ENCODE data around the gene RECQL5. TPM values are rescaled to one million over a fixed set of nuclear protein-coding genes. Genes with fewer than 3 reads are reported as not detected.

Gene RECQL5
- total RNA-seq, 1 experiment from 2014 or later: 40.0 TPM

DNA sequence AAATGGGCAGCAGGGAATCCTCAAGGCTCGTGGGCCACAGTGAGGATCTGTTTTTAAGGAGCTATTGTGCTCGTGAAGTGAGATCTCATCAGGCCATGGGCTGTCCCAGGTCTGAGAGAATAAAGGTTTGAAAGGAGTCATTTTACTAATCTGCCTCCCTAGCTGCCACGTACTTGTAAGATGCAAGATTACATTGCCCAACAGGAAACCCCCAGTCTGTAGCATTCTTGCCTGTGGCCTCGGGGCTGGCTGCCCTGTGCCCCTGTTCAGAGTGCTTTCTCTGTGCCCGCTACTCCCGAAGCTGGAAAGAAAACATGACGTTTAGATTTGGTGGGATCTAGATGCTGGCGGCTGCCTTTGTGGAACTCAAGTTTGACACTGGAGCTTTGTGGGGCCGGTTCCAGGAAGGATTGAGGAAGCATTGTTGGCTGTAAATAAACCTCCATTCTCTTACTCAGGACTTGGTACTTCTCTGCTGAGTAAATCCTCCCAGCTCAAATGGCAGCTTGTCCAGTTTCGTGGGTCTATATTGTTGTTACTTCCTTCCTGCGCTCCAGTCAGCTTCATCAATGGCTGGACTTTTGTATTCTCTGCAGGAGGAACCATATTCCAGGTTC lies 21.4 kb upstream of the RECQL5 start:
- H3K56ac ChIP-seq (ENCODE audit: insufficient read length, low read depth, low read length): no peak overlapping the region
- no peak overlapping the region for H2BK20ac ChIP-seq (ENCODE audit: low read depth, low read length, poor library complexity, severe bottlenecking)
- no peak overlapping the region for H4K91ac ChIP-seq (ENCODE audit: insufficient read length, low read depth, low read length)
- H3K27ac Mint-ChIP-seq: peak overlapping the region; percentile 64 to 79 (median 77)
- no peak overlapping the region for H2AFZ ChIP-seq (ENCODE audit: low read length)
- H3K79me2 ChIP-seq (ENCODE audit: insufficient read depth, low read length): peaks cover 1% of the 10 kb centered on the region; the same call in 1 of the 2 replicates
- H3K27ac ChIP-seq (ENCODE audit: insufficient read length, low read depth, low read length): no peak overlapping the region
- no peak overlapping the region for H2AK5ac ChIP-seq (ENCODE audit: insufficient read length, low read length)
- no peaks in the 10 kb centered on the region for H3K23me2 ChIP-seq (ENCODE audit: insufficient read length, low read depth, low read length, poor library complexity, severe bottlenecking)
- H3K23ac ChIP-seq (ENCODE audit: insufficient read length, low read depth, low read length): no peak overlapping the region
- H3K14ac ChIP-seq (ENCODE audit: insufficient read depth, low read length): no peak overlapping the region
- H3K4ac ChIP-seq (ENCODE audit: low read depth, low read length): no peak overlapping the region
- H3K9ac ChIP-seq (ENCODE audit: extremely low read depth, insufficient read length, low read length): no peak overlapping the region
- H3K4me1 Mint-ChIP-seq: peaks cover 19 to 32% of the 10 kb centered on the region in 2 experiments
- H3K27me3 Mint-ChIP-seq (ENCODE audit: low read depth): no peaks in the 10 kb centered on the region
- no peak overlapping the region for H2BK15ac ChIP-seq (ENCODE audit: low read depth, low read length)
- H4K5ac ChIP-seq (ENCODE audit: insufficient read length, low read depth, low read length): no peak overlapping the region
- no peak overlapping the region for H2BK12ac ChIP-seq (ENCODE audit: insufficient read length, low read depth, low read length)
- no peak overlapping the region for H3K18ac ChIP-seq (ENCODE audit: insufficient read length, low read depth, low read length)
- no CpG with 5 or more reads among the region's 11 CpGs for WGBS (ENCODE audit: extremely low coverage, insufficient read length, low lambda C conversion rate)
- H3K9me3 ChIP-seq (ENCODE audit: control insufficient read depth, low read depth, low read length): no peaks in the 10 kb centered on the region
- no peak overlapping the region for H2BK5ac ChIP-seq (ENCODE audit: insufficient read length, low read length)
- H3K27me3 ChIP-seq (ENCODE audit: insufficient read depth, low read length): no peaks in the 10 kb centered on the region
- H4K8ac ChIP-seq (replicated peaks; ENCODE audit: insufficient read length, low read depth, low read length): no peak overlapping the region
- no peaks in the 10 kb centered on the region for H3K9me3 Mint-ChIP-seq
- no peak overlapping the region for H3K4me3 Mint-ChIP-seq
- no peaks in the 10 kb centered on the region for H3K4me1 ChIP-seq (ENCODE audit: insufficient read depth, low read length)
- TF ChIP-seq, protein P1, sequence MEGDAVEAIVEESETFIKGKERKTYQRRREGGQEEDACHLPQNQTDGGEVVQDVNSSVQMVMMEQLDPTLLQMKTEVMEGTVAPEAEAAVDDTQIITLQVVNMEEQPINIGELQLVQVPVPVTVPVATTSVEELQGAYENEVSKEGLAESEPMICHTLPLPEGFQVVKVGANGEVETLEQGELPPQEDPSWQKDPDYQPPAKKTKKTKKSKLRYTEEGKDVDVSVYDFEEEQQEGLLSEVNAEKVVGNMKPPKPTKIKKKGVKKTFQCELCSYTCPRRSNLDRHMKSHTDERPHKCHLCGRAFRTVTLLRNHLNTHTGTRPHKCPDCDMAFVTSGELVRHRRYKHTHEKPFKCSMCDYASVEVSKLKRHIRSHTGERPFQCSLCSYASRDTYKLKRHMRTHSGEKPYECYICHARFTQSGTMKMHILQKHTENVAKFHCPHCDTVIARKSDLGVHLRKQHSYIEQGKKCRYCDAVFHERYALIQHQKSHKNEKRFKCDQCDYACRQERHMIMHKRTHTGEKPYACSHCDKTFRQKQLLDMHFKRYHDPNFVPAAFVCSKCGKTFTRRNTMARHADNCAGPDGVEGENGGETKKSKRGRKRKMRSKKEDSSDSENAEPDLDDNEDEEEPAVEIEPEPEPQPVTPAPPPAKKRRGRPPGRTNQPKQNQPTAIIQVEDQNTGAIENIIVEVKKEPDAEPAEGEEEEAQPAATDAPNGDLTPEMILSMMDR (conservative IDR thresholded peaks at IDR 0.05): no peak
- peaks cover 0 to 9% (median 8%) of the 10 kb centered on the region in 3 experiments; a peak in 4 of 7 replicates for H3K36me3 Mint-ChIP-seq (ENCODE audit: insufficient read depth in 1 of 3, low read depth in 3 of 3)
- H3T11ph ChIP-seq (ENCODE audit: low read length): no peak overlapping the region
- no peak overlapping the region for H3K4me2 ChIP-seq (ENCODE audit: insufficient read depth, insufficient read length, low read length)
- H3K79me1 ChIP-seq (ENCODE audit: insufficient read depth, low read depth, low read length, poor library complexity, severe bottlenecking): no peaks in the 10 kb centered on the region
- no peak overlapping the region for H2BK120ac ChIP-seq (ENCODE audit: low read depth, low read length, poor library complexity, severe bottlenecking)
- DNase-seq: no peak
- no peaks in the 10 kb centered on the region for H4K20me1 ChIP-seq (ENCODE audit: control insufficient read depth, insufficient read depth, insufficient read length)

Measured in H9 (cell line).